Activated T-cell treated with anti-CD3 and anti-CD28 coated beads, Interleukin-2, amount 50 U/mL, for 72 hours (primary cell): ENCODE measurements around the gene C6orf52. TPM values are rescaled to one million over a fixed set of nuclear protein-coding genes. Genes with fewer than 3 reads are reported as not detected.
A peak's percentile ranks its signal among the peaks of the same experiment; 100 is the strongest.
"Not testable (repeated sequence)": the region's sequence is repeated elsewhere in the genome, so short reads cannot be mapped to it uniquely, and the experiment has no call there.

Experiments
- ATAC-seq, 2 donors: fragments of 150-1000 bp; cut with Tn5 transposase; replicated peaks in 1 of 2; 2 replicates each; pipeline ENCODE4 v1.10.0; 2021; ENCODE audit warnings: moderate library complexity in 2 of 2, mild to moderate bottlenecking in 1 of 2
- DNase-seq, 2 donors: peaks; one replicate each; pipeline ENCODE4 v3.0.0; 2021 to 2022; ENCODE audit warnings: mixed read lengths in 1 of 2
- H3K27ac Mint-ChIP-seq: one replicate; pipeline ENCODE4 v1.8.0; 2022; ENCODE audit warnings: mild to moderate bottlenecking, moderate library complexity, mixed read lengths
- H3K27me3 Mint-ChIP-seq: one replicate; pipeline ENCODE4 v1.8.0; 2022; ENCODE audit warnings: low read depth, mixed read lengths
- H3K36me3 Mint-ChIP-seq, 2 donors: one replicate each; pipeline ENCODE4 v1.8.0; 2022; ENCODE audit warnings: mixed read lengths in 2 of 2, mild to moderate bottlenecking in 1 of 2; ENCODE audit not compliant: insufficient read depth in 2 of 2
- H3K4me1 Mint-ChIP-seq: one replicate; pipeline ENCODE4 v1.8.0; 2022; ENCODE audit warnings: low read depth, mixed read lengths
- H3K4me3 Mint-ChIP-seq, 2 donors: one replicate each; pipeline ENCODE4 v1.8.0; 2022; ENCODE audit warnings: mild to moderate bottlenecking in 2 of 2, mixed read lengths in 2 of 2, moderate library complexity in 2 of 2
- H3K9me3 Mint-ChIP-seq, 2 donors: one replicate each; pipeline ENCODE4 v1.8.0; 2022; ENCODE audit warnings: mixed read lengths in 2 of 2
- total RNA-seq, 2 donors: library from RNA; stranded (reverse); gene quantifications; one replicate each; pipeline ENCODE4 v1.2.3, GENCODE V29; 2022

The C6orf52 gene
- total RNA-seq, 2 donors from 2014 or later = 2.7 to 4.4 TPM

DNA sequence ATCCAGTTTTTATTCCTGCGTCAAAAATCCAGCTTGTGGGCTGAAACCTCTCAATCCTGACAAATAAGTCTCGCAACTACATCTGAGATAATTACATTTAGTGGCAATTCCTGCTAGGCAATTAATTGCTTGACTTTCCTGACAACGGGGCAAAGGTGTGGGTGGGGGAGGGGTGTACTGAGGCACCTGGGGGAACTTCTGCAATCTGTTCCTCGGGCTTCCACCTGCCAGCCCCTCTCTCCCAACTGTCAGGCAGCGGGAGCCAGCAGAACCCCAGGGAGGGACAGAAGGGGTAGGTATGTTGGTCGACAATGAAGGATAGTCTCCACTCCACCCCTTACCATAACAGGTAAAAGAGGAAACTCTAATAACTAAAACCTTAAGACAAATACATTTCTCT, 6.8 kb downstream of the C6orf52 start:
- peaks cover 0 to under 1% of the 10 kb centered on the region in 2 donors for H3K36me3 Mint-ChIP-seq
- no peak overlapping the region for H3K4me3 Mint-ChIP-seq
- H3K9me3 Mint-ChIP-seq = no peaks in the 10 kb centered on the region
- ATAC-seq (no peak), DNase-seq (no peak)
- H3K4me1 Mint-ChIP-seq = peaks cover 38% of the 10 kb centered on the region
- H3K27ac Mint-ChIP-seq = no peak overlapping the region
- peaks cover 4% of the 10 kb centered on the region for H3K27me3 Mint-ChIP-seq

DNA sequence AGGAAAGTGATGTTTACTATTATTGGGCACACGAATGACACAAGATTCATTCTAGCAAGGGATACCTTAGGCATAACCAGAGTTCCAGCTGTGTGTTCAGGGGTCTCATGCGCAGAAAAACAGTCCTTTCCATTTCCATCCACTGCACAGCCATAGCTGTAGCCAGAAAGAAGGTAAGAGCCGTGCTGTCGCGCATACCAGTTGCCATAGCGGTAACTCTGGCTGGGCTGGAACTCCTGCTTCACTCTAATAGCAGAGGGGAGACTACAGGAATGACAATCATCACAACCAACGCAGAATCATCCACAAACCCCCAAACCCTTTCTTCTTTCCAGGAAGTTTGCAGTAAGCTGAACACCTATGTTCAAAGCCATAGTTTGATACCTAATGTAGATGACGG, 7.5 kb downstream of the C6orf52 start:
- peaks cover 4% of the 10 kb centered on the region for H3K27me3 Mint-ChIP-seq
- no peaks in the 10 kb centered on the region for H3K36me3 Mint-ChIP-seq
- no peak overlapping the region for H3K4me3 Mint-ChIP-seq
- no peaks in the 10 kb centered on the region for H3K9me3 Mint-ChIP-seq
- H3K4me1 Mint-ChIP-seq = peaks cover 41% of the 10 kb centered on the region
- H3K27ac Mint-ChIP-seq = no peak overlapping the region
- ATAC-seq = no peak
- no peak for DNase-seq

GRCh38 chr6:10685092-10685915, 9.1 kb downstream of the C6orf52 start:
- no peak for DNase-seq
- Mint-ChIP-seq H3K4me3 (peak overlapping the region in 1 of 2 donors; percentile 57), H3K9me3 (no peaks in the 10 kb centered on the region), H3K4me1 (peaks cover 41% of the 10 kb centered on the region), H3K27me3 (peaks cover 4% of the 10 kb centered on the region), H3K27ac (no peak overlapping the region), H3K36me3 (no peaks in the 10 kb centered on the region)
- no peak for ATAC-seq

DNA sequence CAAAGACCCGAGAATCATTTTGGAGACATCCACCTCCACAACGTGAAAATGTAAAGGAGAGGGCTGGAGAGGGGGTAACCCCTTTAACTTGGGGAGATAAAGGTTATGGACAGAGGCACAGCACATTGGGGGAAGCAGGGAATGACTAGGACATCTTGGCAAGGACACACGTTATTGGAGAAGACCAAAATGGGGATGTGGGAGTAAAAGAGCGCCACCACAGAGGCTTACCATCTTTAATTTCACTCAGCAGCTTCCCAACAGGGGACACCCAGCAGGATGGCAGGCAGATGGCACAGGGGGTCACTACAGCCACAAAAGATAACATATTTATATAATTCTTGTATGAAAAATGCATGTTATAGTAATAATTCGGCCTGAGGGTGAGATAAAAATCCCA, 9.8 kb downstream of the C6orf52 start:
- Mint-ChIP-seq H3K27me3 (peaks cover 4% of the 10 kb centered on the region), H3K36me3 (no peaks in the 10 kb centered on the region), H3K27ac (no peak overlapping the region)

DNA sequence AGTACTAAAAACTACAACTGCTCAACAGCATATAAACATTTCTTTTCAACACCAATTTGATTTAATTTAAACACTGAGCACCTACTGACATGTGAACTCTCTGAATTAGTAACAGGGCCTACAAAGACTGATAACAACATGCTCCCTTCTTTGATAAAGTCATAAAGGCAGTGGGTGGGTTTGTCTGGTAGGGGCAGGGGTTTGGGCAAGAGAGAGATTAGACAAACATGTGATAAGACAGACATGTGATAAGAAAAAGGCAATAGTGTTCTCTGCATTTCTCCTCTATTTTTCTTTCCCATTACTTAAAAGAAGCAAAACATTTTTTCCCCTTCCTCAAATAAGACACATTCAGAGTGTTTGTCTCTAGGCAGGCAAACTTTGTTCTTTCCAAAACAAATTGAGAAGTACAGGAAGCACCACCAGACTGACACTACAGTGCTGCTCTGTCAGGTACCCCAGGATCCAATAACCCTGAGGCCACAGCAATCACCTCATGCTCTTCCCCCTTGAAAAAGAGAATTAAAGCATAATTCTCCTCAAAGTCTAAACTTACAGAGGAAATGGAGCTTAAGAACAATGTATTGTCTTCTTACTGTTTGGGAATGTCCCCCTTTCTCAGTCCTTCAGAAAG, 11.9 kb downstream of the C6orf52 start:
- Mint-ChIP-seq H3K27ac (peak overlapping the region; percentile 17), H3K9me3 (no peaks in the 10 kb centered on the region), H3K4me1 (peaks cover 41% of the 10 kb centered on the region), H3K36me3 (no peaks in the 10 kb centered on the region), H3K4me3 (no peak overlapping the region), H3K27me3 (peaks cover 4% of the 10 kb centered on the region)
- DNase-seq (no peak), ATAC-seq (no peak)

More for the DNA sequence above, 9.8 kb downstream of the C6orf52 start:
- no peak for ATAC-seq
- DNase-seq = no peak
- H3K4me1 Mint-ChIP-seq = peaks cover 41% of the 10 kb centered on the region
- H3K4me3 Mint-ChIP-seq = peak overlapping the region in 1 of 2 donors; percentile 57
- no peaks in the 10 kb centered on the region for H3K9me3 Mint-ChIP-seq

DNA sequence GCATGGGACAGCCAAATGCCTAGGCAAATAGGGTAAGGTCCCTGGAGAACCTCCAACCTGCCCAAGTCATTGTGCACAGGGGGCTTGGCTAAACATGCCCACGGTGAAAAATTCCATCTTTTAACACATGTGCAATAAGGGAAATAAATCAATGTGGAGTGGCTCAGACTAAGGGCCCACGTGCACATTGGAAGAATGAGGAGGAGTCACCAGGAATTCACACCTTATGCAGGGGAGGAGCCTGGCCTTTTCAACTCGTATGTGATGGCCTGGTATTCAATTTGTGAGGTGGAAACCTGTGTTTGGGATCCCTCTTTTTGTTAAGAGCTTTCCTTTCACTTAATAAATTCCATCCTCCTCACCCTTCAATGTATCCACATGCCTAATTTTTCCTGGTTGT, 12.6 kb downstream of the C6orf52 start:
- Mint-ChIP-seq H3K27ac (no peak overlapping the region), H3K4me3 (no peak overlapping the region), H3K27me3 (peaks cover 4% of the 10 kb centered on the region), H3K9me3 (no peaks in the 10 kb centered on the region), H3K4me1 (peaks cover 41% of the 10 kb centered on the region), H3K36me3 (no peaks in the 10 kb centered on the region)
- DNase-seq (no peak), ATAC-seq (no peak)

GRCh38 chr6:10678456-10678855, 16.0 kb downstream of the C6orf52 start:
- Mint-ChIP-seq H3K9me3 (no peaks in the 10 kb centered on the region), H3K36me3 (no peaks in the 10 kb centered on the region), H3K4me1 (peaks cover 15% of the 10 kb centered on the region), H3K27ac (no peak overlapping the region), H3K4me3 (no peak overlapping the region), H3K27me3 (peaks cover 6% of the 10 kb centered on the region)
- DNase-seq = no peak
- no peak for ATAC-seq

GRCh38 chr6:10676403-10676802, 18.0 kb downstream of the C6orf52 start:
- Mint-ChIP-seq H3K27ac (no peak overlapping the region), H3K27me3 (peaks cover 11% of the 10 kb centered on the region), H3K9me3 (no peaks in the 10 kb centered on the region), H3K36me3 (no peaks in the 10 kb centered on the region), H3K4me3 (no peak overlapping the region), H3K4me1 (no peaks in the 10 kb centered on the region)
- ATAC-seq (no peak), DNase-seq (no peak)

DNA sequence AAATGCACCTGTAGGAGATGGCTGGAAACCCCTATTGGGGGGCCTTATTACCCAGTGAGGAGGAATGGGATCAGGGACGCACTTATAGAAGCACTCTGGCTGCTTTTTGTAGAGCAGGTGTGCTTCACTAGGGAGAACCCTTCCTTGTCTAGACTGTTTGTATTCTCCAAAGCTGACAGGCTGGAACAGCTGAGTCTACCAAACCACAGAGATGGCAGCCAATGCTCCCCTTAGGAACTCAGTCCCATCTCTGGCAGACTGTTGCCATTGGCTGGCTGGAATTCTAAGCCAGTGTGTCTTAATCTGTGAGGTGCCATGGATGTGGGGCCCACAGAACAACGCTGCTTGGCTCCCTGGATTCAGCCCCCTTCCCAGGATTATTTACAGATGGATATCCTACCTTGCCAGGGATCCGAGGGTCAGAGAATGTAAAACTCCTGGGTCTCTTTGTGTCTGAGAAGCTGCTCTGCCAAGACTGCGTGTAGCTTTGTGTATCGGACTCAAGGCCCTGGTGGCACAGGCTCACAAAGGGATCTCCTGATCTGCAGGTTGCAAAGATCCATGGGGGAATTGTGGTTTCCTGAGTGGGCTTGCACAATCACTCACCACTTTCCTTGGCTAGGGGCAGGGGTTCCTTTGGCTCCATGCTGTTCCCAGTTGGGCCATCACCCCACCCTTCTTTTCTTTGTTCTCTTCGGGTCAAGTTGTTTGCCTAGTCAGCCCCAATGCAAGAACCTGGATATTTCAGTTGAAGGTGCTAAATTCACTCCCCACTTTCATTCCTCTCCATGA, 26.1 kb downstream of the C6orf52 start:
- H3K9me3 Mint-ChIP-seq = peaks cover 5 to 7% of the 10 kb centered on the region in 2 donors
- no peak overlapping the region for H3K4me3 Mint-ChIP-seq
- no peak overlapping the region for H3K27ac Mint-ChIP-seq

DNA sequence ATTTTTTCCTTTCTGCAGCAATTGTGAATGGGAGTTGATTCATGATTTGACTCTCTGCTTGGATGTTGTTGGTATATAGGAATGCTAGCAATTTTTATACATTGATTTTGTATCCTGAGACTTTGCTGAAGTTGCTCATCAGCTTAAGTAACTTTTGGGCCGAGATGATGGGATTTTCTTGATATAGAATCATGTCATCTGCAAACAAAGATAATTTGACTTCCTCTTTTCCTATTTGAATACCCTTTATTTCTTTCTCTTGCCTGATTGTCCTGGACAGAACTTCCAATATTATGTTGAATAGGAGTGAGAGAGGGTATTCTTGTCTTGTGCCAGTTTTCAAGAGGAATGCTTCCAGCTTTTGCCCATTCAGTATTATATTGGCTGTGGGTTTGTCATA, 28.8 kb downstream of the C6orf52 start:
- H3K4me1 Mint-ChIP-seq, ATAC-seq, H3K9me3 Mint-ChIP-seq, H3K27ac Mint-ChIP-seq, DNase-seq, H3K36me3 Mint-ChIP-seq, H3K4me3 Mint-ChIP-seq: not testable (repeated sequence)
- H3K27me3 Mint-ChIP-seq = peaks cover 23% of the 10 kb centered on the region

More for the DNA sequence above, 26.1 kb downstream of the C6orf52 start:
- Mint-ChIP-seq H3K27me3 (peaks cover 26% of the 10 kb centered on the region), H3K36me3 (no peaks in the 10 kb centered on the region), H3K4me1 (no peaks in the 10 kb centered on the region)
- no peak for ATAC-seq
- no peak for DNase-seq

- Mint-ChIP-seq H3K27me3 (peaks cover 17% of the 10 kb centered on the region), H3K4me3 (no peak overlapping the region), H3K4me1 (no peaks in the 10 kb centered on the region), H3K36me3 (no peaks in the 10 kb centered on the region), H3K9me3 (peaks cover 7% of the 10 kb centered on the region in 2 donors), H3K27ac (no peak overlapping the region)
- ATAC-seq (no peak), DNase-seq (no peak)
Measured at GRCh38 chr6:10662742-10663141, 31.7 kb downstream of the C6orf52 start.

GRCh38 chr6:10662207-10662606, 32.2 kb downstream of the C6orf52 start:
- H3K36me3 Mint-ChIP-seq = no peaks in the 10 kb centered on the region
- H3K27me3 Mint-ChIP-seq = peaks cover 17% of the 10 kb centered on the region
- no peak overlapping the region for H3K4me3 Mint-ChIP-seq
- H3K9me3 Mint-ChIP-seq = peaks cover 6 to 7% of the 10 kb centered on the region in 2 donors
- ATAC-seq (no peak), DNase-seq (no peak)
- no peaks in the 10 kb centered on the region for H3K4me1 Mint-ChIP-seq
- no peak overlapping the region for H3K27ac Mint-ChIP-seq
